SK-N-SH treated with all-trans-retinoic acid at 6 μM for 48 hours (cell line): Measurements from ENCODE around the gene PPT2.

ENCODE experiments used
- ARNTL ChIP-seq: fragments of 450-650 bp; formaldehyde crosslinking; IDR thresholded peaks from 2 replicates; pipeline ENCODE4 v1.5.0; 2020; ENCODE audit warnings: low read depth, mild to moderate bottlenecking, moderate library complexity, borderline replicate concordance
- BACH2 ChIP-seq: fragments of 250-450 bp; sonication (Bioruptor Pico); IDR thresholded peaks from 2 replicates; pipeline ENCODE4 v1.9.0; 2021; ENCODE audit warnings: mild to moderate bottlenecking, borderline replicate concordance
- CSDC2 ChIP-seq: fragments of 250-450 bp; sonication (Bioruptor Pico); IDR thresholded peaks from 2 replicates; pipeline ENCODE4 v1.5.0; 2020; ENCODE audit warnings: mild to moderate bottlenecking, moderate library complexity
- ESRRG ChIP-seq: fragments of 250-450 bp; sonication (Bioruptor Pico); IDR thresholded peaks from 2 replicates; pipeline ENCODE4 v1.6.1; 2021; ENCODE audit warnings: mild to moderate bottlenecking
- PATZ1 ChIP-seq: fragments of 250-450 bp; sonication (Bioruptor Pico); IDR thresholded peaks from 2 replicates; pipeline ENCODE4 v1.8.0; 2020; ENCODE audit warnings: mild to moderate bottlenecking, moderate library complexity, borderline replicate concordance
- POU6F1 ChIP-seq: fragments of 250-450 bp; sonication (Bioruptor Pico); IDR thresholded peaks from 2 replicates; pipeline ENCODE4 v1.8.0; 2021; ENCODE audit warnings: low read depth, mild to moderate bottlenecking, moderate library complexity, borderline replicate concordance
- SNAI2 ChIP-seq: fragments of 250-450 bp; sonication (Bioruptor Pico); IDR thresholded peaks from 2 replicates; pipeline ENCODE4 v1.5.0; 2020; ENCODE audit warnings: mild to moderate bottlenecking, moderate library complexity
- TCF4 ChIP-seq: fragments of 250-450 bp; sonication (Bioruptor Pico); IDR thresholded peaks from 2 replicates; pipeline ENCODE4 v1.8.0; 2021; ENCODE audit warnings: mild to moderate bottlenecking, moderate library complexity, borderline replicate concordance
- ZC3H10 ChIP-seq: fragments of 250-450 bp; sonication (Bioruptor Pico); IDR thresholded peaks from 2 replicates; pipeline ENCODE4 v1.5.1; 2021; ENCODE audit warnings: mild to moderate bottlenecking, moderate library complexity
- ZFP3 ChIP-seq: fragments of 250-450 bp; sonication (Bioruptor Pico); IDR thresholded peaks from 2 replicates; pipeline ENCODE4 v1.5.0; 2020; ENCODE audit warnings: mild to moderate bottlenecking, moderate library complexity
- ZFP30 ChIP-seq: fragments of 450-650 bp; formaldehyde crosslinking; IDR thresholded peaks from 2 replicates; pipeline ENCODE4 v1.5.0; 2022; ENCODE audit warnings: mild to moderate bottlenecking, moderate library complexity
- ZNF8 ChIP-seq: fragments of 450-650 bp; formaldehyde crosslinking; IDR thresholded peaks from 2 replicates; pipeline ENCODE4 v1.5.0; 2020; ENCODE audit warnings: mild to moderate bottlenecking, moderate library complexity
- TF ChIP-seq, protein P1 (sequence below): fragments of 250-450 bp; sonication (Bioruptor Pico); IDR thresholded peaks from 2 replicates; pipeline ENCODE4 v1.5.1; 2021; ENCODE audit warnings: mild to moderate bottlenecking, moderate library complexity
- TF ChIP-seq, protein P2 (sequence below): fragments of 250-450 bp; sonication (Bioruptor Pico); IDR thresholded peaks from 2 replicates; pipeline ENCODE4 v1.5.1; 2020; ENCODE audit warnings: low read depth, mild to moderate bottlenecking, moderate library complexity

- TF ChIP-seq PATZ1 (no peak), ESRRG (CRISPR knock-in tag) (no peak), CSDC2 (no peak), ZFP30 (CRISPR knock-in tag) (no peak), SNAI2 (CRISPR knock-in tag) (no peak), ARNTL (CRISPR knock-in tag) (no peak), TCF4 (CRISPR knock-in tag) (no peak), BACH2 (CRISPR knock-in tag) (no peak), ZC3H10 (CRISPR knock-in tag) (no peak), ZFP3 (CRISPR knock-in tag) (no peak), ZNF8 (CRISPR knock-in tag) (no peak), POU6F1 (CRISPR knock-in tag) (no peak)
- TF ChIP-seq, protein P1, sequence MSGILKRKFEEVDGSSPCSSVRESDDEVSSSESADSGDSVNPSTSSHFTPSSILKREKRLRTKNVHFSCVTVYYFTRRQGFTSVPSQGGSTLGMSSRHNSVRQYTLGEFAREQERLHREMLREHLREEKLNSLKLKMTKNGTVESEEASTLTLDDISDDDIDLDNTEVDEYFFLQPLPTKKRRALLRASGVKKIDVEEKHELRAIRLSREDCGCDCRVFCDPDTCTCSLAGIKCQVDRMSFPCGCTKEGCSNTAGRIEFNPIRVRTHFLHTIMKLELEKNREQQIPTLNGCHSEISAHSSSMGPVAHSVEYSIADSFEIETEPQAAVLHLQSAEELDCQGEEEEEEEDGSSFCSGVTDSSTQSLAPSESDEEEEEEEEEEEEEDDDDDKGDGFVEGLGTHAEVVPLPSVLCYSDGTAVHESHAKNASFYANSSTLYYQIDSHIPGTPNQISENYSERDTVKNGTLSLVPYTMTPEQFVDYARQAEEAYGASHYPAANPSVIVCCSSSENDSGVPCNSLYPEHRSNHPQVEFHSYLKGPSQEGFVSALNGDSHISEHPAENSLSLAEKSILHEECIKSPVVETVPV = no peak
- TF ChIP-seq, protein P2, sequence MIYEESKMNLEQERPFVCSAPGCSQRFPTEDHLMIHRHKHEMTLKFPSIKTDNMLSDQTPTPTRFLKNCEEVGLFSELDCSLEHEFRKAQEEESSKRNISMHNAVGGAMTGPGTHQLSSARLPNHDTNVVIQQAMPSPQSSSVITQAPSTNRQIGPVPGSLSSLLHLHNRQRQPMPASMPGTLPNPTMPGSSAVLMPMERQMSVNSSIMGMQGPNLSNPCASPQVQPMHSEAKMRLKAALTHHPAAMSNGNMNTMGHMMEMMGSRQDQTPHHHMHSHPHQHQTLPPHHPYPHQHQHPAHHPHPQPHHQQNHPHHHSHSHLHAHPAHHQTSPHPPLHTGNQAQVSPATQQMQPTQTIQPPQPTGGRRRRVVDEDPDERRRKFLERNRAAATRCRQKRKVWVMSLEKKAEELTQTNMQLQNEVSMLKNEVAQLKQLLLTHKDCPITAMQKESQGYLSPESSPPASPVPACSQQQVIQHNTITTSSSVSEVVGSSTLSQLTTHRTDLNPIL (CRISPR knock-in tag) = no peak
Observed at GRCh38 chr6:32167761-32168262, 13.9 kb downstream of the PPT2 start.
